HL-60 (cell line): ENCODE measurements around the gene DNAJA4.

Experiments
- CTCF ChIP-seq: IDR thresholded peaks from one replicate; pipeline ENCODE4 v1.5.1; 2011; ENCODE audit warnings: low read length, control low read depth, inconsistent platforms; ENCODE audit not compliant: insufficient read depth
- GABPA ChIP-seq: IDR thresholded peaks from 2 replicates; pipeline ENCODE4 v1.6.1; 2012; ENCODE audit warnings: low read depth
- POLR2AphosphoS5 ChIP-seq: IDR thresholded peaks from 2 replicates; pipeline ENCODE4 v1.6.1; 2012; ENCODE audit warnings: low read depth
- REST ChIP-seq: IDR thresholded peaks from 2 replicates; pipeline ENCODE4 v1.6.1; 2012; ENCODE audit warnings: low read depth; ENCODE audit not compliant: insufficient replicate concordance
- SPI1 ChIP-seq: IDR thresholded peaks from 2 replicates; pipeline ENCODE4 v1.6.1; 2012; ENCODE audit warnings: low read depth, mild to moderate bottlenecking, borderline replicate concordance

GRCh38 chr15:78256044-78256437, 8.3 kb upstream of the DNAJA4 start:
- no peak for TF ChIP-seq REST
- no peak for TF ChIP-seq CTCF
- no peak for TF ChIP-seq GABPA
- no peak for TF ChIP-seq POLR2AphosphoS5
- no peak for TF ChIP-seq SPI1
